Esophagus muscularis mucosa (tissue), 4 donors: ENCODE results near the gene VCL.

ENCODE experiments used
- CTCF ChIP-seq, 3 experiments: fragments of 200-600 bp in 2 of 3; fragments of 450-650 bp in 1 of 3; sonication (generic) in 2 of 3; IDR thresholded peaks; one replicate each; pipeline ENCODE4 v1.5.1; 2017 to 2019; ENCODE audit warnings: antibody characterized with exemption in 3 of 3, mild to moderate bottlenecking in 2 of 3, moderate library complexity in 1 of 3
- EP300 ChIP-seq: sonication (generic); formaldehyde crosslinking; IDR thresholded peaks from one replicate; pipeline ENCODE4 v1.6.1; 2017; ENCODE audit warnings: antibody characterized with exemption
- POLR2A ChIP-seq: fragments of 450-650 bp; IDR thresholded peaks from one replicate; pipeline ENCODE4 v1.6.1; 2017; ENCODE audit warnings: antibody characterized with exemption, moderate library complexity, mild to moderate bottlenecking, low read depth
- POLR2AphosphoS5 ChIP-seq, 2 donors: sonication (generic); formaldehyde crosslinking; IDR thresholded peaks; one replicate each; pipeline ENCODE4 v1.6.1; 2017; ENCODE audit warnings: antibody characterized with exemption in 2 of 2

- TF ChIP-seq CTCF (IDR thresholded peaks at IDR 0.05) (no peak), POLR2A (no peak), EP300 (no peak), POLR2AphosphoS5 (IDR thresholded peaks at IDR 0.05) (no peak)
Observed at GRCh38 chr10:74104480-74104879, 106.6 kb downstream of the VCL start.
